Mesodermal cell (in vitro differentiated cells): ENCODE data around the gene RCC2.

Source experiments
- H3K27ac ChIP-seq: 2 replicates; pipeline ENCODE4 v1.7.0; 2013; ENCODE audit warnings: mild to moderate bottlenecking, low read depth, low read length, moderate library complexity; ENCODE audit not compliant: severe bottlenecking
- H3K36me3 ChIP-seq: 2 replicates; pipeline ENCODE4 v1.7.1; 2013; ENCODE audit warnings: mild to moderate bottlenecking, low read length, moderate library complexity; ENCODE audit not compliant: control insufficient read depth, insufficient read depth
- H3K4me1 ChIP-seq: one replicate; pipeline ENCODE4 v1.7.1; 2013; ENCODE audit warnings: mild to moderate bottlenecking, low read length; ENCODE audit not compliant: insufficient read depth, control insufficient read depth, poor library complexity, severe bottlenecking
- H3K4me3 ChIP-seq: 2 replicates; pipeline ENCODE4 v1.7.0; 2013; ENCODE audit warnings: low read length, control low read depth, mild to moderate bottlenecking; ENCODE audit not compliant: insufficient read depth, poor library complexity, severe bottlenecking; ENCODE audit errors: extremely low read depth
- H3K9me3 ChIP-seq: 2 replicates; pipeline ENCODE4 v1.7.1; 2013; ENCODE audit warnings: mild to moderate bottlenecking, low read length, moderate library complexity; ENCODE audit not compliant: control insufficient read depth
- WGBS, 2 experiments: methylation state at CpG; one replicate each; pipeline ENCODE4 v1.1.5; 2013; ENCODE audit warnings: missing lambda C conversion rate in 2 of 2; ENCODE audit not compliant: insufficient coverage in 2 of 2; 5-methylcytosine and 5-hydroxymethylcytosine counted together

The RCC2 gene

DNA sequence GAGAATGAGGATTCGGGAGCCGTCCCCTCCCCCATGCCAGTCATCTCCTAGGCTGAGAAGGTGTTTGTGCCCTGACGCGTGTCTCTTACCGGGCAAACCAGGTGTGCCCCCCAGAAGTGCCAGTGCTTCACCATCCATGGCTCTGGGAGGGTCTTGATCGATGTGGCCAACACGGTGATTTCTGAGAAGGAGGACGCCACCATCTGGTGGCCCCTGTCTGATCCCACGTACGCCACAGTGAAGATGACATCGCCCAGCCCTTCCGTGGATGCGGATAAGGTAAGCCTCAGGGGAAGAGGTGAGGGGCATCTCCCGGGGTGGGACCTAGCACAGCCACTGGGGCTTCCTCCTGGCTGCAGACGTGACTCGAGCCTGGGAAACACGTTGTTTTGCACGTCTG, 66.5 kb downstream of the RCC2 start:
- H3K36me3 ChIP-seq, result no peaks in the 10 kb centered on the region
- 80 to 87% methylated on average over 16 of the region's 18 CpGs for WGBS, 2 experiments

DNA sequence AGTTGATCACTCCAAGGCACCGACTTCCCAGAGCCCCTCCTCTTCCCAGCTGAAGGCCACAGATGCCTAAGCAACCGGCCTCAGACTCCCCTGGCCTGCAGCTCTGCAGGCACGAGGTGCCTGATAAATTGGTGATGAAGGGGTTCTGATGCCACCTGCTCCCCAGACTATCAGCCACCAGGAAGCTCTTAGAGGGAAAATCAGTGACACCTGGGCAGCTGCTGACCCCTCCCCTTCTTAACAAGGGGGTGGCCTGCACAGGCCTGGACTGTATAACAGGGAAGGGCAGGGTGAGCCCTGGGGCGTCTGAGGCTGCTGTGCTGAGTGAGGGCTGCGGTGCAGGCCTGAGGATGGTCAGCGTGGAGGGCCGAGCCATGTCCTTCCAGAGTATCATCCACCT, 67.6 kb downstream of the RCC2 start, which contains the start of gene PADI6:
Gene PADI6 (plus strand): TSS at position 301 of the 400 bp plus-strand sequence. CDS start 50 bp downstream, at position 351.
- H3K36me3 ChIP-seq, result no peaks in the 10 kb centered on the region
- H3K27ac ChIP-seq, result no peak within 1 kb of the TSS
- peaks cover 10% of the 10 kb centered on the region for H3K4me1 ChIP-seq
- H3K9me3 ChIP-seq, result no peaks in the 10 kb centered on the region
- no peak within 1 kb of the TSS for H3K4me3 ChIP-seq
- WGBS, 2 experiments, result 65 to 75% methylated on average over 4 to 6 of the region's 7 CpGs

More for the DNA sequence above, 66.5 kb downstream of the RCC2 start:
- peaks cover 10% of the 10 kb centered on the region for H3K4me1 ChIP-seq
- H3K4me3 ChIP-seq, result no peak overlapping the region
- no peak overlapping the region for H3K27ac ChIP-seq
- no peaks in the 10 kb centered on the region for H3K9me3 ChIP-seq

DNA sequence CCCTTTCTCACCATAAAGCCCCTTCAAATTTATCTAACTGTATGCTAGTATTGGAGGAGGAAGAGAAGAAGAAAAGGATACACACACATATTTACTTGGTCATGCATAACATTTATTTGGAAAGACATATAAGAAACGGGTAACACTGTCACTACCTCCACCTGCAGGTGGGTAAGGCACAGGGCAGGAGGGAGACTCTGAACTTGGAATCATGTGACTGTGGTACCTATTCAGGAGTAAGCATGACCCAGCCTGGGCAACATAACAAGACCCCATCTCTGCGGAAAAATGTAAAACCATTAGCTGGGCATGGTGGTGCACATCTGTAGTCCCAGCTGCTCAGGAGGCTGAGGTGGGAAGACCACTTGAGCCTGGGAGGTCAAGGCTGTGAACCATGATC, 68.9 kb downstream of the RCC2 start:
- no peaks in the 10 kb centered on the region for H3K9me3 ChIP-seq
- H3K4me3 ChIP-seq, result no peak overlapping the region
- no peak overlapping the region for H3K27ac ChIP-seq
- H3K4me1 ChIP-seq, result peaks cover 10% of the 10 kb centered on the region
- no peaks in the 10 kb centered on the region for H3K36me3 ChIP-seq
- WGBS, 2 experiments, result 80 to 100% methylated on average over 1 of the region's 2 CpGs

DNA sequence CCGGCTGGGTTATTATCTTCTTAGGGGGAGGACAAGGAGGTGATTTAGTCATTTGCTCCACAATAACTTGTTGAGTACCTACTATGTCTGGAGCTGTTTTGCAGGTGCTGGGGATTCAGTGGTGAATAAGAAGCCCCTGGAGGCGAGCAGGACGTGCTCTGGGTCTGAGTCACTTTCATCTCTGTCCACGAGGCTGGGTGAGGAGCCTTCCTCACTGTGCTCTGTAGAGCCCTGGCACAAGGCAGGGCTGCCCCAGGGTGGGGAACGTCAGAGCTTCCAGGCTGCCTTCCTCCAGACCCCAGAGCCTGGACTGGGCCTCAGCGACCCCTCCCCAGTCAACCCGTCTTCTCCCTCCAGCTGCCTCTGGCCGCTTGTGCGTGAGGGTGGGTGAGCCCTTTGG, 70.0 kb downstream of the RCC2 start:
- no peaks in the 10 kb centered on the region for H3K36me3 ChIP-seq
- WGBS, 2 experiments, result 74 to 81% methylated on average over 7 of the region's 9 CpGs
- H3K27ac ChIP-seq, result no peak overlapping the region
- H3K9me3 ChIP-seq, result no peaks in the 10 kb centered on the region
- no peak overlapping the region for H3K4me3 ChIP-seq
- H3K4me1 ChIP-seq, result peaks cover 10% of the 10 kb centered on the region

DNA sequence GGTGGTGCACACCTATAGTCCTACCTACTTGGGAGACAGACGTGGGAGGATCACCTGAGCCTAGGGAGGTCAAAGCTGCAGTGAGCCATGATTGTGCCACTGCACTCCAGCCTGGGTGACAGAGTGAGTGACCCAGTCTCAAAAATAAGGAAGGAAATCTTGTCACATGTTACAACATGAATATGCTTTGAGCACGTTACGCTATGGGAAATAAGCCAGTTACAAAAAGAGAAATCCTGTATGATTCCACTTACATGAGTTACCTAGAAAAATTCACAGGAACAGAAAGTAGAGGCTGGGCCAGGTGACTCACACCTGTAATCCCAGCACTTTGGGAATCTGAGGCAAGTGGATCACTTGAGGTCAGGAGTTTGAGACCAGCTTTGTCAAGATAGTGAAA, 74.2 kb downstream of the RCC2 start:
- Histone ChIP-seq H3K4me1 (peaks cover 10% of the 10 kb centered on the region), H3K27ac (no peak overlapping the region), H3K9me3 (no peaks in the 10 kb centered on the region), H3K4me3 (no peak overlapping the region), H3K36me3 (no peaks in the 10 kb centered on the region)
- WGBS, 2 experiments, result 67 to 87% methylated on average over 1 to 3 of the region's 3 CpGs

DNA sequence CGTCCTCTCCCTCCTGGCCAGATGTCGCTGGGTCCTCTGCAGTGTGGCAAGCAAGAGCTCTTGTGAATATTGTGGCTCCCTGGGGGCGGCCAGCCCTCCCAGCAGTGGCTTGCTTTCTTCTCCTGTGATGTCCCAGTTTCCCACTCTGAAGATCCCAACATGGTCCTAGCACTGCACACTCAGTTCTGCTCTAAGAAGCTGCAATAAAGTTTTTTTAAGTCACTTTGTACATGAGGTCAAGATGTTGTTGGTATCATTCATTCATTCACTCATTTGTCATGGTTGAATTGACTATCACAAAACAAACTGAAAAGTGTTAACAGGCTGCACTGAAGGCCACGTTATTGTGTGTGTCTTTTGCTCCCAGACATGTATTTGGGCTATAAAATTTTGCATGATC, 75.7 kb downstream of the RCC2 start:
- WGBS, 2 experiments, result 84 to 94% methylated on average over 3 to 4 of the region's 4 CpGs
- Histone ChIP-seq H3K27ac (no peak overlapping the region), H3K9me3 (no peaks in the 10 kb centered on the region), H3K4me1 (no peaks in the 10 kb centered on the region), H3K4me3 (no peak overlapping the region), H3K36me3 (no peaks in the 10 kb centered on the region)

DNA sequence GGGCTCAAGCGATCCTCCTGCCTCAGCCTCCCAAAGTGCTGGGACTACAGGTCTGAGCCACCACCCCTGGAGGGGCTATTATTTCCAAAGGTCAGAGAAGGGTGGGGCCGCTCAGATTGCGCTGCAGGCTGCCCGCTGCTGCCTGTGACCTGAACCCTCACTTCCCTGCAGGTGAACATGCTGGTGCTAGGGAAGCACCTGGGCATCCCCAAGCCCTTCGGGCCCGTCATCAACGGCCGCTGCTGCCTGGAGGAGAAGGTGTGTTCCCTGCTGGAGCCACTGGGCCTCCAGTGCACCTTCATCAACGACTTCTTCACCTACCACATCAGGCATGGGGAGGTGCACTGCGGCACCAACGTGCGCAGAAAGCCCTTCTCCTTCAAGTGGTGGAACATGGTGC, 76.1 kb downstream of the RCC2 start:
- no peaks in the 10 kb centered on the region for H3K4me1 ChIP-seq
- no peaks in the 10 kb centered on the region for H3K9me3 ChIP-seq
- WGBS, 2 experiments, result 89 to 91% methylated on average over 8 to 12 of the region's 12 CpGs
- H3K27ac ChIP-seq, result no peak overlapping the region
- no peaks in the 10 kb centered on the region for H3K36me3 ChIP-seq
- H3K4me3 ChIP-seq, result no peak overlapping the region

DNA sequence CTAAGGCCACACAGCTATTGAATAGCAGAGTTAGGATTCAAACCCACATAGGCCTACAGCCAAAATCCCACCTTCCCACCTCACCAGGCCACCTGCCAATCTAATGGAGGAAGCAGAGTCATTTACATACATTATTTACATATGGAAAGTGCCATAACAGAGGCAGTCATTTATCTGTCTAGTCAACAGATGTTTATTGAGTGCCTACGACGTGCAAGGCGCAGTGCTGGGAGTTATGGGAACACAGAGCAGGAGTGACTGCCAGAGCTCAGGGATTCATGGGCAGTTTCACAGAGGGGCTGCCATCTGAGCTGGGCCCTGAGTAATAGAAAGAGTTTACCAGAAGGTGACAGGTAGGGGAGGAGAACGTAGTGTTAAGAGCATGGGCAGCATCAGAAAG, 77.8 kb downstream of the RCC2 start:
- H3K4me3 ChIP-seq, result no peak overlapping the region

DNA sequence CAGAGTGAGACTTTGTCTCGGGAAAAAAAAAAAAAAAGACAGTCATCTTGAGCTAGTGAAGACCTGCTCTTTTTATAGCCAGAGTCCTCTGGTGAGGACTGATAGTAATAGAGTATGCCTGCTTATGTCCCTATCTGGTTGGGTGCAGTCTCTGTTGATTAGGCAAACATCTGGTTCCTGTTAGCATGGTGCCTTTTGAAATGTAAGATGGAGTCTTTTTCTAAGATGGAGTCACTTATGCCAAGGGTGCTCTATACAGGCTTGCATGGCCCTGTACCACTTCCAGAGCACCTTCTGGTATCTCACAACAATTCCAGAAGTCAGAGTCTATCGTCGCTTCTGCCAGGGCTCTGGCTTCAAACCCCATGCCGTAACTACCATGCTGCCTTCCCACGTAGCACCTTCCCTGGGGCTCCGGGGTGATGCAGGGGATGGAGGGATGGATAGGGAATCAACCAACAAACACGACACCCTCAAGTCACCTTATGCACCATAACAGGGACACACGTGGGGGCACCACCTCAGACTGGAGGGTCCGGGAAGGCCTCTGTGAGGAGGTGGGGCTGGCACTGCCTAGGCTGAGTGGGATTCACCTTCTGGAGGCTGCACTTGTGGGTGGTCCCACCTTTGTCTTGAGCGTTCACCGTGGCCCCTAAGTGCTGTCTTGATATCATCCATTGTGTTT, 79.1 kb downstream of the RCC2 start:
- WGBS, 2 experiments, result 87 to 96% methylated on average over 6 of the region's 11 CpGs
- Histone ChIP-seq H3K36me3 (no peaks in the 10 kb centered on the region), H3K4me1 (no peaks in the 10 kb centered on the region), H3K4me3 (no peak overlapping the region), H3K27ac (no peak overlapping the region), H3K9me3 (no peaks in the 10 kb centered on the region)

More for the DNA sequence above, 77.8 kb downstream of the RCC2 start:
- H3K9me3 ChIP-seq, result no peaks in the 10 kb centered on the region
- WGBS, 2 experiments, result 91 to 100% methylated on average over 3 to 4 of the region's 4 CpGs
- H3K4me1 ChIP-seq, result no peaks in the 10 kb centered on the region
- no peaks in the 10 kb centered on the region for H3K36me3 ChIP-seq
- H3K27ac ChIP-seq, result no peak overlapping the region

DNA sequence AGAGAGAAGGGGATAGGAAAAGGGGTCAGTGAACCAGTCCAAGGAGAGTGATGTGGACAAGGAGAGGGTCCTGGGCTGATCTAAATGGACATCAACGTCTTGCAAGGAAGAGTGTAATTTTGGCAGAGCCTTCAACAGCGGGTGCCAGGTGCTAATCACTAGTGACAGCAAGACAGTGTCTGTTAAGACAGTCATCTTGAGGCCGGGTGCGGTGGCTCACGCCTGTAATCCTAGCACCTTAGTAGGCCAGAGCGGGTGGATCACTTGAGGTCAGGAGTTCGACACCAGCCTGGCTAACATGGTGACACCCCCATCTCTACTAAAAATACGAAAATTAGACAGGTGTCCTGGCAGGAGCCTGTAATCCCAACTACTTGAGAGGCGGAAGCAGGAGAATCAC, 79.7 kb downstream of the RCC2 start:
- no peaks in the 10 kb centered on the region for H3K9me3 ChIP-seq
- H3K4me3 ChIP-seq, result no peak overlapping the region
- WGBS, 2 experiments, result 93 to 95% methylated on average over 9 of the region's 9 CpGs
- H3K27ac ChIP-seq, result no peak overlapping the region
- no peaks in the 10 kb centered on the region for H3K4me1 ChIP-seq
- H3K36me3 ChIP-seq, result no peaks in the 10 kb centered on the region

DNA sequence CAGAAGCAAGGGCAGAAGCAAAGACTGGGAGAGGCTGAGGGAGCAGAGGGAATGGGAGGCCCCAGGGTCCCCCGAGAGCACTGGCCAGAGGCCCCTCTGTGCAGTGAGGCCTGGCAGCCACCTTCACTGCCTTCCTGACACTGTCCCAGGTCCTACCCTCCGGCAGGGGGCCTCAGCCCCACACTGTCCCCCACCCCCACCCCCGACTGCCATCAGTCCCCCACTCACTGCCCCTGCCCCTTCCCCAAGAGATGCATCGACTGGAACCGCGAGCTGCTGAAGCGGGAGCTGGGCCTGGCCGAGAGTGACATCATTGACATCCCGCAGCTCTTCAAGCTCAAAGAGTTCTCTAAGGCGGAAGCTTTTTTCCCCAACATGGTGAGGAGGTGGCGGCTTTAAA, 80.4 kb downstream of the RCC2 start:
- no peak overlapping the region for H3K4me3 ChIP-seq
- H3K4me1 ChIP-seq, result no peaks in the 10 kb centered on the region
- no peaks in the 10 kb centered on the region for H3K36me3 ChIP-seq
- 68 to 83% methylated on average over 3 to 7 of the region's 11 CpGs for WGBS, 2 experiments
- no peaks in the 10 kb centered on the region for H3K9me3 ChIP-seq
- H3K27ac ChIP-seq, result no peak overlapping the region
